Muscle layer of duodenum (tissue), 2 donors: Measurements from ENCODE around the gene RBBP6.
"Not testable (repeated sequence)": the region's sequence is repeated elsewhere in the genome, so short reads cannot be mapped to it uniquely, and the experiment has no call there.

Experiments used
- H3K27ac ChIP-seq: one replicate; pipeline ENCODE4 v1.7.0; 2013; ENCODE audit warnings: mild to moderate bottlenecking, low read length
- H3K27me3 ChIP-seq: one replicate; pipeline ENCODE4 v1.7.0; 2013; ENCODE audit warnings: low read depth, mild to moderate bottlenecking, control low read depth, low read length
- H3K36me3 ChIP-seq, 2 donors: one replicate each; pipeline ENCODE4 v1.7.0; 2013; ENCODE audit warnings: low read length in 2 of 2, control low read depth in 1 of 2, mild to moderate bottlenecking in 1 of 2; ENCODE audit not compliant: insufficient read depth in 2 of 2, control insufficient read depth in 1 of 2
- H3K4me1 ChIP-seq, 2 donors: one replicate each; pipeline ENCODE4 v1.7.0; 2013; ENCODE audit warnings: low read length in 2 of 2, mild to moderate bottlenecking in 2 of 2, control low read depth in 1 of 2, moderate library complexity in 1 of 2; ENCODE audit not compliant: insufficient read depth in 2 of 2, control insufficient read depth in 1 of 2
- H3K4me3 ChIP-seq, 2 donors: one replicate each; pipeline ENCODE4 v1.7.0; 2013; ENCODE audit warnings: low read length in 2 of 2, low read depth in 1 of 2, mild to moderate bottlenecking in 1 of 2
- H3K9me3 ChIP-seq, 2 donors: one replicate each; pipeline ENCODE4 v1.7.0; 2013; ENCODE audit warnings: low read length in 2 of 2, control low read depth in 1 of 2, mild to moderate bottlenecking in 1 of 2; ENCODE audit not compliant: control insufficient read depth in 1 of 2
- donor health status: healthy.

Gene RBBP6

GRCh38 chr16:24572069-24572468, 32.7 kb downstream of the RBBP6 start:
- H3K27ac ChIP-seq: no peak overlapping the region
- H3K4me3 ChIP-seq: no peak overlapping the region
- no peaks in the 10 kb centered on the region for H3K4me1 ChIP-seq
- H3K27me3 ChIP-seq: no peaks in the 10 kb centered on the region
- peaks cover 49 to 52% of the 10 kb centered on the region in 2 donors for H3K36me3 ChIP-seq
- H3K9me3 ChIP-seq: no peaks in the 10 kb centered on the region

DNA sequence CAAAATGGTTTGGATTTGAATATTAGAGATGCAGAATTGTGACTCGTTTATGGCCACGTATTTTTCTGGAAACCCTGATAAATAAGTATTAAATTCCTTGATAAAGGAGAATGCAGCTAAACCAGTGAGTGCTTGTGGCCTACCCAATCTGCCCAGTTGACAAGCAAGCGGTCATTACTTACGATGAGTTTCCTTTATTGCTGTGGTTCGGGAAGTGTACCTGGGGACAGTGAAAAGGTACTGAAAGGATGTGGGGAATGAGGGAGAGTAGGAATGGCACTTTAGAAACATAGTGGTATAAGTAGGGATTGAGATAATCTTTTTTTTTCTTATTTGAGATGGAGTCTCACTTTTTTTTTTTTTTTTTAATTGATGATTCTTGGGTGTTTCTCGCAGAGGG, 33.8 kb downstream of the RBBP6 start:
- H3K4me3 ChIP-seq: no peak overlapping the region
- no peaks in the 10 kb centered on the region for H3K27me3 ChIP-seq
- H3K27ac ChIP-seq: no peak overlapping the region
- peaks cover 38 to 43% of the 10 kb centered on the region in 2 donors for H3K36me3 ChIP-seq
- H3K4me1 ChIP-seq: no peaks in the 10 kb centered on the region
- H3K9me3 ChIP-seq: no peaks in the 10 kb centered on the region

DNA sequence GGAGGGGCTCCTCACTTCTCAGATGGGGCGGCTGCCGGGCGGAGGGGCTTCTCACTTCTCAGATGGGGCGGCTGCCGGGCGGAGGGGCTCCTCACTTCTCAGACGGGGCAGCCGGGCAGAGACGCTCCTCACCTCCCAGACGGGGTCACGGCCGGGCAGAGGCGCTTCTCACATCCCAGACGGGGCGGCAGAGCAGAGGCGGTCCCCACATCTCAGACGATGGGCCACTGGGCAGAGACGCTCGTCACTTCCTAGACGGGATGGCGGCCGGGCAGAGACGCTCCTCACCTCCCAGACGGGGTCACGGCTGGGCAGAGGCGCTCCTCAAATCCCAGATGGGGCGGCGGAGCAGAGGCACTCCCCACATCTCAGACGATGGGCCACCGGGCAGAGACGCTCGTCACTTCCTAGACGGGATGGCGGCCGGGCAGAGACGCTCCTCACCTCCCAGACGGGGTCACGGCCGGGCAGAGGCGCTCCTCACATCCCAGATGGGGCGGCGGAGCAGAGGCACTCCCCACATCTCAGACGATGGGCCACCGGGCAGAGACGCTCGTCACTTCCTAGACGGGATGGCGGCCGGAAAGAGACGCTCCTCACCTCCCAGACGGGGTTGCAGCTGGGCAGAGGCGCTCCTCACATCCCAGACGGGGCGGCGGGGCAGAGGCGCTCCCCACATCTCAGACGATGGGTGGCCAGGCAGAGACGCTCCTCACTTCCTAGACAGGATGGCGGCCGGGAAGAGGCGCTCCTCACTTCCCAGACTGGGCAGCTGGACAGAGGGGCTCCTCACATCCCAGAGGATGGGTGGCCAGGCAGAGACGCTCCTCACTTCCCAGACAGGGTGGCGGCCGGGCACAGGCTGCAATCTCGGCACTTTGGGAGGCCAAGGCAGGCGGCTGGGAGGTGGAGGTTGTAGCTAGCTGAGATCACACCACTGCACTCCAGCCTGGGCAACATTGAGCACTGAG, 35.4 kb downstream of the RBBP6 start:
- not testable (repeated sequence) for H3K9me3 ChIP-seq, H3K27ac ChIP-seq, H3K4me3 ChIP-seq, H3K27me3 ChIP-seq, H3K4me1 ChIP-seq
- H3K36me3 ChIP-seq: peaks cover 21 to 27% of the 10 kb centered on the region in 2 donors

DNA sequence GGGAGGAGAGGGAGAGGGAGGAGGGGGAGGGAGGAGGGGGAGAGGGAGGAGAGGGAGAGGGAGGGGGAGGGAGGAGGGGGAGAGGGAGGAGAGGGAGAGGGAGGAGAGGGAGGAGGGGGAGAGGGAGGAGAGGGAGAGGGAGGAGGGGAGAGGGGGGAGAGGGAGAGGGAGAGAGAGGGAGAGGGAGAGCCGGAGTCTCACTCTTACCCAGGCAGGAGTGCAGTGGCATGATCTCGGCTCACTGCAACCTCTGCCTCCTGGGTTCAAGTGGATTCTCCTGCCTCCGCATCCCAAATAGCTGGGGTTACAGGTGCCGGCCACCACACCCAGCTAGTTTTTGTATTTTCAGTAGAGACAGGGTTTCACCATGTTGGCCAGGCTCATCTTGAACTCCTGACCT, 36.4 kb downstream of the RBBP6 start:
- H3K9me3 ChIP-seq, H3K4me1 ChIP-seq, H3K4me3 ChIP-seq, H3K27me3 ChIP-seq, H3K27ac ChIP-seq: not testable (repeated sequence)
- H3K36me3 ChIP-seq: peaks cover 13 to 18% of the 10 kb centered on the region in 2 donors

- Histone ChIP-seq H3K36me3 (peaks cover 0 to 6% of the 10 kb centered on the region in 2 donors), H3K4me3 (no peak overlapping the region), H3K4me1 (no peaks in the 10 kb centered on the region), H3K9me3 (no peaks in the 10 kb centered on the region), H3K27ac (no peak overlapping the region), H3K27me3 (no peaks in the 10 kb centered on the region)
Measured at GRCh38 chr16:24577167-24577566, 37.8 kb downstream of the RBBP6 start.

- H3K9me3 ChIP-seq: no peaks in the 10 kb centered on the region
- H3K27me3 ChIP-seq: no peaks in the 10 kb centered on the region
- H3K4me3 ChIP-seq: no peak overlapping the region
- no peaks in the 10 kb centered on the region for H3K4me1 ChIP-seq
- H3K36me3 ChIP-seq: no peaks in the 10 kb centered on the region
- no peak overlapping the region for H3K27ac ChIP-seq
Measured at GRCh38 chr16:24580665-24581064, 41.3 kb downstream of the RBBP6 start.

DNA sequence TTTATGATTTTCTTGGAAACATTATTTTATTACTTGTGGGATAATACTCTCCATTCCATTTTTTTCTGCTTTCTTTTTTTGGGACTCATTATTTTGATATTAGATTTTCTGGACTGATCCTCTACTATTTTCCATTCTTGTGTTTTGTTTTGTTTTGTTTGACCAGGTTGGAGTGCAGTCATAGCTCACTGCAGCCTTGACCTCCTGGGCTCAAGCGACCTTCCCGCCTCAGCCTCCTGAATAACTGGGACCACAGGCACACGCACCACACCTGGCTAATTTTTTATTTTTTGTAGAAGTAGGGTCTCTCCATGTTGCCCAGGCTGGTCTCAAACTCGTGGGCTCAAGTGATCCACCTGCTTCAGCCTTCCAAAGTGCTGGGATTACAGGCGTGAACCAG, 44.1 kb downstream of the RBBP6 start:
- no peaks in the 10 kb centered on the region for H3K36me3 ChIP-seq
- H3K4me3 ChIP-seq: no peak overlapping the region
- H3K27ac ChIP-seq: no peak overlapping the region
- H3K27me3 ChIP-seq: no peaks in the 10 kb centered on the region
- no peaks in the 10 kb centered on the region for H3K4me1 ChIP-seq
- no peaks in the 10 kb centered on the region for H3K9me3 ChIP-seq

GRCh38 chr16:24589997-24590396, 50.6 kb downstream of the RBBP6 start:
- H3K4me1 ChIP-seq: no peaks in the 10 kb centered on the region
- no peak overlapping the region for H3K4me3 ChIP-seq
- no peaks in the 10 kb centered on the region for H3K27me3 ChIP-seq
- no peak overlapping the region for H3K27ac ChIP-seq
- H3K9me3 ChIP-seq: no peaks in the 10 kb centered on the region
- no peaks in the 10 kb centered on the region for H3K36me3 ChIP-seq

DNA sequence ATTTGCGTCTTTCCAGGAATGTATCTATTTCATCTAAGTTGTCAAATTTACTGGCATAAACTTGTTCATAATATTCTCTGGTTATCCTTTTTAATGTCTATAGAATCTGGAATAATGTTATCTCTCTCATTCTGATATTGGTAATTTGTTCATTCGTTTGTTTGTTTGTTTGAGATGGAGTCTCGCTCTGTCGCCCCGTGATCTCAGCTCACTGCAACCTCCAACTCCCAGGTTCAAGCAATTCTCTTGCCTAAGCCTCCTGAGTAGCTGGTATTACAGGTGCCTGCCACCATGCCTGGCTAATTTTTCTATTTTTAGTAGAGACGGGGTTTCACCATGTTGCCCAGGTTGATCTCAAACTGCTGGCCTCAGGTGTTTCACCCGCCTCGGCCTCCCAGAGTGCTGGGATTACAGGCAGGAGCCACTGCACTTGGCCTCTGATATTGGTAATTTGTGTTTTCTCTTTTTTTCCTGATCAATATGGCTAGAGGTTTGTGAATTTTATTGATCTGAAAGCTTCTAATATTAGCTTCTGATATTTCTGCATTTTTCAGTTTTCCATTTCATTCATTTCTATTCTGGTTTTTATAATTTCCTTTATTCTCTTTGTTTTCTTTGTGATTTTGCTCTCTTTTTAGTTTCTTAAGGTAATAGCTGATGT, 59.5 kb downstream of the RBBP6 start:
- Histone ChIP-seq H3K27ac (no peak overlapping the region), H3K27me3 (no peaks in the 10 kb centered on the region), H3K36me3 (no peaks in the 10 kb centered on the region), H3K9me3 (no peaks in the 10 kb centered on the region), H3K4me1 (no peaks in the 10 kb centered on the region), H3K4me3 (no peak overlapping the region)

- Histone ChIP-seq H3K4me1 (peaks cover 0 to 14% of the 10 kb centered on the region in 2 donors), H3K27me3 (peaks cover 4% of the 10 kb centered on the region), H3K9me3 (no peaks in the 10 kb centered on the region), H3K36me3 (no peaks in the 10 kb centered on the region), H3K4me3 (peak overlapping the region in 1 of 2 donors; percentile 64), H3K27ac (no peak overlapping the region)
Measured at GRCh38 chr16:24609417-24609739, 70.0 kb downstream of the RBBP6 start.

GRCh38 chr16:24609740-24610415, 70.5 kb downstream of the RBBP6 start:
- H3K27ac ChIP-seq: no peak overlapping the region
- H3K36me3 ChIP-seq: no peaks in the 10 kb centered on the region
- peak overlapping the region; percentile 46 to 64 for H3K4me3 ChIP-seq
- H3K4me1 ChIP-seq: peaks cover 0 to 14% of the 10 kb centered on the region in 2 donors
- peaks cover 4% of the 10 kb centered on the region for H3K27me3 ChIP-seq
- no peaks in the 10 kb centered on the region for H3K9me3 ChIP-seq
